ENCODE measurements around the gene PPIA.
"Not testable (repeated sequence)": the region's sequence is repeated elsewhere in the genome, so short reads cannot be mapped to it uniquely, and the experiment has no call there.

PPIA gene

DNA sequence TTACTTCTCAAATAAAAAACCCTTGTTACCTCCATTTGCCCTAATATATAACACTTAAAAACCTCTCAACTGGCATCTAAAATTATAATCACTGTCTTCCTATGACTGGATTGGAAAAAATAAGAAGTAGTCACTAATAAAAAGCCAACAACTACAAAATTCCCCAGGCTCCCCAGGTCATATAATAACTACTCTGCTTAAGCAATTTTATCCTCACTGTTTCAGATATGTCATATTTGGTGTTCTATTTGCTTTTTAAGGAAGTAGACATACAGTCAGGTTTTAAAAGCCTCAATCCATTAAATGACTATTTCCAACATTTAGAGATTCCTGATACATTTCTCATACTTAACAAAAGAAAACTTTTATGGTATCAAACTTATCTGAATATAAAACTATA lies 49.0 kb downstream of the PPIA start:
- no peak for DNase-seq (ENCODE audit: low spot score)
- Histone ChIP-seq H3K27ac (no peak overlapping the region), H3K4me3 (no peak overlapping the region)
- TF ChIP-seq, protein P1, sequence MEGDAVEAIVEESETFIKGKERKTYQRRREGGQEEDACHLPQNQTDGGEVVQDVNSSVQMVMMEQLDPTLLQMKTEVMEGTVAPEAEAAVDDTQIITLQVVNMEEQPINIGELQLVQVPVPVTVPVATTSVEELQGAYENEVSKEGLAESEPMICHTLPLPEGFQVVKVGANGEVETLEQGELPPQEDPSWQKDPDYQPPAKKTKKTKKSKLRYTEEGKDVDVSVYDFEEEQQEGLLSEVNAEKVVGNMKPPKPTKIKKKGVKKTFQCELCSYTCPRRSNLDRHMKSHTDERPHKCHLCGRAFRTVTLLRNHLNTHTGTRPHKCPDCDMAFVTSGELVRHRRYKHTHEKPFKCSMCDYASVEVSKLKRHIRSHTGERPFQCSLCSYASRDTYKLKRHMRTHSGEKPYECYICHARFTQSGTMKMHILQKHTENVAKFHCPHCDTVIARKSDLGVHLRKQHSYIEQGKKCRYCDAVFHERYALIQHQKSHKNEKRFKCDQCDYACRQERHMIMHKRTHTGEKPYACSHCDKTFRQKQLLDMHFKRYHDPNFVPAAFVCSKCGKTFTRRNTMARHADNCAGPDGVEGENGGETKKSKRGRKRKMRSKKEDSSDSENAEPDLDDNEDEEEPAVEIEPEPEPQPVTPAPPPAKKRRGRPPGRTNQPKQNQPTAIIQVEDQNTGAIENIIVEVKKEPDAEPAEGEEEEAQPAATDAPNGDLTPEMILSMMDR (IDR thresholded peaks at IDR 0.05): no peak

DNA sequence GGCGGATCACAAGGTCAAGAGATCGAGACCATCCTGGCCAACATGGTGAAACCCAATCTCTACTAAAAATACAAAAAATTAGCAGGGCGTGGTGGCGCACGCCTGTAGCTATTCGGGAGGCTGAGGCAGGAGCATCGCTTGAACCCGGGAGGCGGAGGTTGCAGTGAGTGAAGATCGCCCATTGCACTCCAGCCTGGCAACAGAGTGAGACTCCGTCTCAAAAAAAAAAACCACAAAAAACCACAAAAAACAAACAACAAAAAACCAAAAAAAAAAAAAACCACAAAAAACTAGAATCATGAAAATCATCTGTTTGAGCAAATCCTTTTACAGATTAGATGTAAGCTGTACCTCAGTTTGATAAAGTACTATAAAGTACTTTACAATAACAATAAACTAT lies 49.9 kb downstream of the PPIA start:
- DNase-seq (ENCODE audit: low spot score): not testable (repeated sequence)
- H3K27ac ChIP-seq: peak overlapping the region in 1 of 2 donors; percentile 99
- peak overlapping the region; percentile 93 for H3K4me3 ChIP-seq

DNA sequence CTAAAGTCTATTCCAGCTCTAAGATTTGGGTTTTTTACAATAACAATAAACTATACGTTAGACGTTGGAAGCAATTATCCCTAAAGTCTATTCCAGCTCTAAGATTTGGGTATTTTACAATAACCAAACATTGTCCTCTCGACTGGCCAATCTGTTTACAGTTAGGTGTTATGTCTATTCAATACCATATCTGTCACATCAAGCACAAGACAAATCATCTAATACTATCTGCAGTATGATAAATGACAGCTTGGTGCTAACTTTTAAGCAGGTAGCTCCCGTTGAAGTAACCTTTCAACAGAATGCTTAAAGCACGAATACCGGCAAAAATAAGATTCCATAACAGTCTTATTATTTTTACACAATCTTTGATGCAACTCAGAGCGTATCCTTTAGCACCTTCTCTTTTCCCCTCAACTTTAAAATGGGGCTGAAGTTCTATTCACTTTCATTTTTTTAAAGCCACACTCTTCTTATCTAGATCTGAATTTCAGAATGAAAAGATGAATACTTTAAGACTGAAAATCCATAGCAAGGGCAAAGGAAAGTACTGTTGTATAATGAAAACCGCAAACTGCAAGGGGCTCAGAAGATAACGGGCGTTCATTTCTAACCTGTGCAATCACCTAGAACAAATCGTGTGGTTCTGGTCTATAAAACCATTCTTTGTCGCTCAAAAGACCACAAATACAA lies 50.5 kb downstream of the PPIA start:
- Histone ChIP-seq H3K27ac (peak overlapping the region; percentile 93 to 99), H3K4me3 (peak overlapping the region; percentile 93)
- TF ChIP-seq, protein P1 (IDR thresholded peaks at IDR 0.05): no peak
- no peak for DNase-seq (ENCODE audit: low spot score)

DNA sequence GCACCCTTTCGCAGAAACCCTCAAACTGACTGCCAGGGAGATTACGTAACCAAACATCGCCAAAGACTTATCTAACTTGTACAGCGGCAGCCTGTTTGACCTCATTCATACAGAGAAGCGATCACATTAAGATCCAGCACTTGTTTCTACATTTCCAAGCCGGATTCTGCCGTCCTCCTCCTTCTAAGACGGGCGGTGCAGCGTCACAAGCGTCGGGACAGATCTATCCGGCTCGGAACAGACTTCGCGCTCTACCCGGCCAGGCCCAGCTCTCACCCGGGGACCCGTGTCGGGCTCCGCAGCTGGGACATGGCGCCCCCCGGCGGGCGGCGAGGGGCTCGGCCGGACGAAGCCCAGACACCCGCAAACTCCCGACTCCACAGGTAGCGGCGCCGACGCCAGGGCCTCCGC lies 51.0 kb downstream of the PPIA start:
- Histone ChIP-seq H3K27ac (peak overlapping the region; percentile 93 to 99), H3K4me3 (peak overlapping the region; percentile 93)
- no peak for DNase-seq (ENCODE audit: low spot score)
- TF ChIP-seq, protein P1 (IDR thresholded peaks at IDR 0.05): peak; percentile 93

DNA sequence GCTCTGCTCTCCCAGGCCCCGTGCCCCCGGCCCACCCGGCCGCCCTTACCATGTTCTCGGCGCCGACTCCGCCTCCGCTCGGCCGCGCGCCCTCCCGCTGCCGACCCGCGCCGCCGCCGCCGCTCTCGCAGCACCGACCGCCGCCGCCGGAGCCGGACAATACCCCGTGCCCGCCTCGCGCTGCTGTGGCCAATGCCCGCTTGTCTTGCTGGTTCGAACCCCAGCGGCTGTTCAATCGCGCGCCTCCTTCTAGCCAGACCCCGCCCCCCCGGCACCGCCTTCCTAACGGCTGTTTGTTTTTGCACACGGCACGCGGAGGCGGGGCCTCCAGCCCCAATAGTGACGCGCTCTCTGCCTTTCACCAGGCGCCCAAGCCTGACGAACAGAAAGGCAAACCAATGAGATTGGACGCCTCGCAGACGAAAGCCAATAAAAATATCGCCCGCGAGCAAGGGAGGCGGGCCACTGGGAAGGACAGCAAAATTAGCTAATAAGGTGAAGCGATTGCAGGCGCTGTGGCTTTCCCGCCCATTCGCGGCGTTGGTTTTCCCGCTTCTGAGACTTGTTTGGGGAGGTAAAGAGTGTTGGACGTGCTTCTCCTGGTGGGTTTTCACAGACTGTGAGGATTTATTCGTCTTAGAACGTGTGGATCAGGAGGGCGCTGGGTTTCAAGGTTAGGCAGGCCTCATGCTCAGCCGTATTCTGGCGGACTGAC lies 51.6 kb downstream of the PPIA start, which contains the start of gene H2AZ2:
Gene H2AZ2, minus strand, starts transcription at position 168 of the 715 bp plus-strand sequence. Its CDS starts 116 bp downstream, at position 52.
- H3K4me3 ChIP-seq: peak within 1 kb of the TSS; percentile 93
- DNase-seq (ENCODE audit: low spot score): peak; percentile 100
- TF ChIP-seq, protein P1 (IDR thresholded peaks at IDR 0.05): no peak
- peak within 1 kb of the TSS; percentile 93 to 99 for H3K27ac ChIP-seq

DNA sequence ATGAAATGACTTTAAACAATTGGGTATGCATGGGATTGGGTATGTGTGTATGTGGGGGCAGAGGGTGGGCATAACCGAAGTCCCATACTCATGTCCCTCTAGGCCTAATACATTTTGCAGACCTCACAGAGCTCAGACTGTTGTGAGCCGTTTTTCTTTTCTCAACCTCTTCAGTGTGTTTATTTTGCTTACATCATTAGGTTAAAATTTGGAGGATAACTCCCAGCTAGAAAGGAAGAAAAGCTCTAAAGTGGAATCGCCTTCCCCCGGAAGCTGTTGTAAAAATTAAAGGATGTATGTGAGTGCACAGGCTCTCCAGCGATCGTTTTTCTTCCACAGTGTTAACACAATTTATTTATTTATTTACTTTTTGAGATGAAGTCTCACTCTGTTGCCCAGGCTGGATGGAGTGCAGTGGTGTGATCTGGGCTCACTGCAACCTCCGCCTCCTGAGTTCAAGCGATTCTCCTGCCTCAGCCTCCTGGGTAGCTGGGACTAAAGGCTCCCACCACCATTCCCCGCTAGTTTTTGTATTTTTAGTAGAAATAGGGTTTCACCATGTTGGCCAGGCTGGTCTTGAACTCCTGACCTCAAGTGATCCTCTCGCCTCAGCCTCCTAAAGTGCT lies 52.9 kb downstream of the PPIA start:
- H3K4me3 ChIP-seq: no peak overlapping the region
- DNase-seq (ENCODE audit: low spot score): no peak
- no peak overlapping the region for H3K27ac ChIP-seq
- TF ChIP-seq, protein P1 (IDR thresholded peaks at IDR 0.05): no peak

DNA sequence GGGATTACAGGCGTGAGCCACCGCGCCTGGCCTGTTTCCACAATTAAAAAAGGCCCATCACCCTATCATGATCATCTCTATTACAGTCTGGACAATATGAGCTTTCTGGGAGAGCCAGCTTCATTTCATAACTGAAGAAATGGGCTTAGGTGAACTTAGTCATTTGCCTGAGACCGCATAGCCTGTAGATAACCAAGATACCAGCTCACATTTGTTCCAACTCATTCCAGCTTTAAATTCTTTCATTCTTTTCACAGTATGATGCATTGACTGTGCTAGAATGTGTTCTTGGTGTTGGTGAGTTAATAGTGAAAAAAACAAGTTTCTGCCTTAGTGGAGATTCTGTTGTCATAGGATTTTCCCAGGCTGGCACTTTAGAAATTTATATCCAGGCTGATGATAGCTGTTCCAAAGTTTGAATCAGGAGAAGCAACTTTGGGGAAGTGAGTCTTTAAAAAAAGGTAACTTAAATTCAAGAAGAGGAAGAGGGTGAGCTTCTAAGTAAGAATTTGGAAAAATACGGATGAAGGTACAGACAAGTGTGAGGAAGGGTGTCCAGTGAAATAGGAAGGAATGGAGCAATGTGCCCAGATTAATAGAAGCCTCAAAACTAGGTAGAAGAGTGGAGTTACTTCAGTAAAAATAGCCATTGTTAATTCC lies 53.5 kb downstream of the PPIA start:
- DNase-seq (ENCODE audit: low spot score): no peak
- H3K27ac ChIP-seq: no peak overlapping the region
- H3K4me3 ChIP-seq: no peak overlapping the region
- TF ChIP-seq, protein P1 (IDR thresholded peaks at IDR 0.05): no peak
